GM21381 (cell line): ENCODE results near the gene KRT40.
"Not testable (repeated sequence)": the region's sequence is repeated elsewhere in the genome, so short reads cannot be mapped to it uniquely, and the experiment has no call there.

Experiments used
- ATAC-seq: cut with Tn5 transposase; IDR thresholded peaks from one replicate; pipeline ENCODE4 v1.9.1; 2021; ENCODE audit warnings: mild to moderate bottlenecking, moderate library complexity; ENCODE audit not compliant: unreplicated experiment

KRT40 gene

GRCh38 chr17:40984226-40984625 lies at the start of gene KRT40:
Gene KRT40, minus strand, starts transcription at chr17:40984326. Its CDS starts 53 bp downstream, at chr17:40984273.
- ATAC-seq: no peak

- no peak for ATAC-seq
Measured at GRCh38 chr17:41029633-41030245, 45.6 kb upstream of the KRT40 start, which contains the start of gene KRTAP1-4. Gene KRTAP1-4, minus strand, starts transcription at chr17:41030195. Its CDS starts 117 bp downstream, at chr17:41030078.

- ATAC-seq: no peak
Measured at GRCh38 chr17:41026715-41027471, 42.8 kb upstream of the KRT40 start, which contains the start of gene KRTAP1-5. Gene KRTAP1-5, minus strand, starts transcription at chr17:41027208. Its CDS starts 53 bp downstream, at chr17:41027155.

- no peak for ATAC-seq
Measured at GRCh38 chr17:41024697-41025096, 40.6 kb upstream of the KRT40 start.

GRCh38 chr17:41020336-41020735 lies 36.2 kb upstream of the KRT40 start:
- ATAC-seq: no peak

GRCh38 chr17:41019415-41019814 lies 35.3 kb upstream of the KRT40 start:
- no peak for ATAC-seq

- no peak for ATAC-seq
Measured at GRCh38 chr17:41018541-41018940, 34.4 kb upstream of the KRT40 start.

- ATAC-seq: no peak
Measured at GRCh38 chr17:41016578-41017215, 32.6 kb upstream of the KRT40 start.

GRCh38 chr17:41015454-41015853 lies 31.3 kb upstream of the KRT40 start:
- no peak for ATAC-seq

- no peak for ATAC-seq
Measured at GRCh38 chr17:41013606-41014005, 29.5 kb upstream of the KRT40 start.

GRCh38 chr17:41013181-41013580 lies 29.1 kb upstream of the KRT40 start:
- ATAC-seq: no peak

GRCh38 chr17:41012326-41013120 lies 28.4 kb upstream of the KRT40 start:
- ATAC-seq: no peak

GRCh38 chr17:41010441-41010840 lies 26.3 kb upstream of the KRT40 start:
- ATAC-seq: no peak

- no peak for ATAC-seq
Measured at GRCh38 chr17:41009936-41010335, 25.8 kb upstream of the KRT40 start.

- no peak for ATAC-seq
Measured at GRCh38 chr17:41009301-41009760, 25.2 kb upstream of the KRT40 start.

- ATAC-seq: no peak
Measured at GRCh38 chr17:41008811-41009210, 24.7 kb upstream of the KRT40 start, which contains the start of gene KRTAP3-1. Gene KRTAP3-1, minus strand, starts transcription at chr17:41009128. Its CDS starts 54 bp downstream, at chr17:41009074.

GRCh38 chr17:41004397-41004796 lies 20.3 kb upstream of the KRT40 start:
- ATAC-seq: no peak

- ATAC-seq: no peak
Measured at GRCh38 chr17:41003926-41004325, 19.8 kb upstream of the KRT40 start.

GRCh38 chr17:41002814-41003213 lies 18.7 kb upstream of the KRT40 start:
- no peak for ATAC-seq

GRCh38 chr17:41001795-41002194 lies 17.7 kb upstream of the KRT40 start:
- ATAC-seq: no peak

GRCh38 chr17:40999563-40999962 lies 15.4 kb upstream of the KRT40 start, which contains the start of gene KRTAP3-2:
Gene KRTAP3-2, minus strand, starts transcription at chr17:40999906. Its CDS starts 53 bp downstream, at chr17:40999853.
- ATAC-seq: not testable (repeated sequence)
